ENCODE results near the gene TSHZ1.

Gene TSHZ1

GRCh38 chr18:75213611-75214331 is 3.2 kb downstream of the TSHZ1 start (continued):
- TF ChIP-seq KLF17 (tag by site-specific recombination; IDR thresholded peaks at IDR 0.05) (no peak), ZNF544 (tag by site-specific recombination; IDR thresholded peaks at IDR 0.05) (no peak), ZNF776 (tag by site-specific recombination; IDR thresholded peaks at IDR 0.05; ENCODE audit: borderline replicate concordance) (no peak), AEBP2 (tag by site-specific recombination; IDR thresholded peaks at IDR 0.05; ENCODE audit: borderline replicate concordance) (no peak), TCF7L2 (IDR thresholded peaks at IDR 0.05; ENCODE audit: borderline replicate concordance, low read depth, low read length) (no peak), RBAK (tag by site-specific recombination; IDR thresholded peaks at IDR 0.05) (no peak), ZNF571 (tag by site-specific recombination; IDR thresholded peaks at IDR 0.05) (no peak), ZNF292 (tag by site-specific recombination; IDR thresholded peaks at IDR 0.05; ENCODE audit: borderline replicate concordance, low read depth) (no peak), ZNF654 (tag by site-specific recombination; IDR thresholded peaks at IDR 0.05; ENCODE audit: low read depth) (no peak), ZNF518A (tag by site-specific recombination; conservative IDR thresholded peaks at IDR 0.05; ENCODE audit: low read depth) (no peak), ZNF488 (tag by site-specific recombination; IDR thresholded peaks at IDR 0.05) (no peak), MZF1 (tag by site-specific recombination; IDR thresholded peaks at IDR 0.05; ENCODE audit: borderline replicate concordance) (no peak), ZNF174 (tag by site-specific recombination; IDR thresholded peaks at IDR 0.05) (no peak), IKZF3 (tag by site-specific recombination; IDR thresholded peaks at IDR 0.05) (peak; percentile 83), ZSCAN16 (tag by site-specific recombination; IDR thresholded peaks at IDR 0.05) (no peak), ZNF747 (tag by site-specific recombination; IDR thresholded peaks at IDR 0.05) (no peak), ZFP41 (tag by site-specific recombination; IDR thresholded peaks at IDR 0.05; ENCODE audit: borderline replicate concordance) (no peak), ZNF580 (tag by site-specific recombination; IDR thresholded peaks at IDR 0.05) (peak; percentile 74), ZNF404 (tag by site-specific recombination; IDR thresholded peaks at IDR 0.05) (no peak), SP2 (tag by site-specific recombination; IDR thresholded peaks at IDR 0.05) (peak; percentile 31; the same call in 1 of the 2 replicates), ZBTB1 (tag by site-specific recombination; IDR thresholded peaks at IDR 0.05) (no peak), ZNF146 (tag by site-specific recombination; IDR thresholded peaks at IDR 0.05) (no peak), OSR2 (tag by site-specific recombination; IDR thresholded peaks at IDR 0.05) (peak; percentile 16; the same call in 1 of the 2 replicates), ZNF248 (tag by site-specific recombination; IDR thresholded peaks at IDR 0.05) (no peak), ZNF221 (tag by site-specific recombination; IDR thresholded peaks at IDR 0.05; ENCODE audit: borderline replicate concordance) (no peak), ZNF513 (tag by site-specific recombination; IDR thresholded peaks at IDR 0.05) (0 out of 2 replicates have a peak, but pooled peaks have one; percentile 28), ZNF26 (tag by site-specific recombination; IDR thresholded peaks at IDR 0.05) (no peak)

Measured in HEK293 (cell line).